Natural killer cell (primary cell): ENCODE measurements around the gene SMIM45.

Source experiments
- ATAC-seq, 3 donors: fragments of 150-1000 bp in 2 of 3; fragments of 200-7000 bp in 1 of 3; cut with Tn5 transposase; 1 replicate in 1 of 3; 2 replicates in 2 of 3; pipeline ENCODE4 v1.10.0; 2021; ENCODE audit warnings: mild to moderate bottlenecking in 2 of 3, moderate library complexity in 2 of 3
- DNase-seq, 2 donors: peaks; one replicate each; pipeline versions ENCODE4 v3.0.0 to v3.0.0-alpha.2; 2013 to 2021; ENCODE audit warnings: mixed read lengths in 1 of 2
- H3K27ac ChIP-seq: one replicate; pipeline ENCODE4 v1.5.1; 2013; ENCODE audit warnings: mild to moderate bottlenecking, low read length
- H3K27me3 ChIP-seq: one replicate; pipeline ENCODE4 v1.6.1; 2013; ENCODE audit warnings: low read length; ENCODE audit not compliant: control insufficient read depth, insufficient read depth
- H3K36me3 ChIP-seq: one replicate; pipeline ENCODE4 v1.6.1; 2013; ENCODE audit warnings: low read length; ENCODE audit not compliant: control insufficient read depth, insufficient read depth
- H3K4me1 ChIP-seq: one replicate; pipeline ENCODE4 v1.6.1; 2013; ENCODE audit warnings: low read length; ENCODE audit not compliant: control insufficient read depth, insufficient read depth
- H3K4me3 ChIP-seq: one replicate; pipeline ENCODE4 v1.5.1; 2013; ENCODE audit warnings: low read length
- H3K9me3 ChIP-seq: one replicate; pipeline ENCODE4 v1.6.1; 2013; ENCODE audit warnings: low read length; ENCODE audit not compliant: control insufficient read depth, insufficient read depth
- H3K27ac Mint-ChIP-seq, 2 donors: one replicate each; pipeline ENCODE4 v1.8.0; 2022; ENCODE audit warnings: mild to moderate bottlenecking in 2 of 2, mixed read lengths in 2 of 2, moderate library complexity in 1 of 2
- H3K27me3 Mint-ChIP-seq, 2 donors: one replicate each; pipeline ENCODE4 v1.8.0; 2022; ENCODE audit warnings: low read depth in 2 of 2, mixed read lengths in 2 of 2
- H3K36me3 Mint-ChIP-seq: one replicate; pipeline ENCODE4 v1.8.0; 2022; ENCODE audit warnings: mixed read lengths
- H3K4me1 Mint-ChIP-seq, 2 donors: one replicate each; pipeline ENCODE4 v1.8.0; 2022; ENCODE audit warnings: mixed read lengths in 2 of 2
- H3K4me3 Mint-ChIP-seq: one replicate; pipeline ENCODE4 v1.8.0; 2022; ENCODE audit warnings: mild to moderate bottlenecking, moderate library complexity, mixed read lengths
- H3K9me3 Mint-ChIP-seq, 2 donors: one replicate each; pipeline ENCODE4 v1.8.0; 2022; ENCODE audit warnings: mixed read lengths in 2 of 2
- WGBS: methylation state at CpG from one replicate; pipeline ENCODE4 v1.1.7; 2013; ENCODE audit warnings: missing lambda C conversion rate; ENCODE audit not compliant: insufficient coverage; 5-methylcytosine and 5-hydroxymethylcytosine counted together
- intact Hi-C: fragments of 100-400 bp; cut with micrococcal nuclease; formaldehyde crosslinking; loops from one replicate; pipeline ENCODE4 v1.14.2; 2022
- TF ChIP-seq, protein P1 (sequence below): fragments of 200-600 bp; IDR thresholded peaks from one replicate; pipeline ENCODE4 v1.8.0; 2022; ENCODE audit warnings: antibody characterized with exemption

Gene SMIM45

DNA sequence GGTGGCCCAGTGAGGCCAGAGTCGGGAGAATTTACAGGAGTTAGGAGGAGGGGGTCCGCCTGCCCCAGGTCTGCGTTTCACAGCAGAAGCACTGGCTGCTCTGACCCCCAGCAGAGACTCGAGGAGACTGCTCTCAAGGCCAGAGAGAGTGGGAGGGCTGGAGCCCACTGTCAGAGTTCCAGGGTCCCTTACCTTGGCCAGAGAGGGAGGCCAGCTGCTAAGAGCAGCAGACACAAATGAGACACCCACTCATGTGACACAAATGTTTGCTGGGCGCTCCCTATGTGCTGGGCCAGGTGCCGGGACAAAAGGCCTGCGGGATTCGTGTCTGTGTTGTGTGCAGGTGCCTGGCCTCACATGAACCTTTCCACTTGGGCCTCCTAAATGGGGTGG lies 22.5 kb upstream of the SMIM45 start:
- H3K27ac Mint-ChIP-seq: no peak overlapping the region
- H3K27ac ChIP-seq: peak overlapping the region; percentile 68
- intact Hi-C loops: no loop called here
- peaks cover 6% of the 10 kb centered on the region for H3K27me3 ChIP-seq
- H3K9me3 Mint-ChIP-seq: no peaks in the 10 kb centered on the region
- no peaks in the 10 kb centered on the region for H3K36me3 ChIP-seq
- WGBS: 88% methylated on average over 8 of the region's 8 CpGs
- no peaks in the 10 kb centered on the region for H3K36me3 Mint-ChIP-seq
- H3K9me3 ChIP-seq: no peaks in the 10 kb centered on the region
- TF ChIP-seq, protein P1, sequence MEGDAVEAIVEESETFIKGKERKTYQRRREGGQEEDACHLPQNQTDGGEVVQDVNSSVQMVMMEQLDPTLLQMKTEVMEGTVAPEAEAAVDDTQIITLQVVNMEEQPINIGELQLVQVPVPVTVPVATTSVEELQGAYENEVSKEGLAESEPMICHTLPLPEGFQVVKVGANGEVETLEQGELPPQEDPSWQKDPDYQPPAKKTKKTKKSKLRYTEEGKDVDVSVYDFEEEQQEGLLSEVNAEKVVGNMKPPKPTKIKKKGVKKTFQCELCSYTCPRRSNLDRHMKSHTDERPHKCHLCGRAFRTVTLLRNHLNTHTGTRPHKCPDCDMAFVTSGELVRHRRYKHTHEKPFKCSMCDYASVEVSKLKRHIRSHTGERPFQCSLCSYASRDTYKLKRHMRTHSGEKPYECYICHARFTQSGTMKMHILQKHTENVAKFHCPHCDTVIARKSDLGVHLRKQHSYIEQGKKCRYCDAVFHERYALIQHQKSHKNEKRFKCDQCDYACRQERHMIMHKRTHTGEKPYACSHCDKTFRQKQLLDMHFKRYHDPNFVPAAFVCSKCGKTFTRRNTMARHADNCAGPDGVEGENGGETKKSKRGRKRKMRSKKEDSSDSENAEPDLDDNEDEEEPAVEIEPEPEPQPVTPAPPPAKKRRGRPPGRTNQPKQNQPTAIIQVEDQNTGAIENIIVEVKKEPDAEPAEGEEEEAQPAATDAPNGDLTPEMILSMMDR: no peak
- no peak overlapping the region for H3K4me3 ChIP-seq
- peaks cover 5 to 7% of the 10 kb centered on the region in 2 donors for H3K4me1 Mint-ChIP-seq
- no peak for DNase-seq
- peaks cover 57% of the 10 kb centered on the region for H3K4me1 ChIP-seq
- no peak overlapping the region for H3K4me3 Mint-ChIP-seq
- peaks cover 0 to 23% of the 10 kb centered on the region in 2 donors for H3K27me3 Mint-ChIP-seq
- ATAC-seq: no peak

DNA sequence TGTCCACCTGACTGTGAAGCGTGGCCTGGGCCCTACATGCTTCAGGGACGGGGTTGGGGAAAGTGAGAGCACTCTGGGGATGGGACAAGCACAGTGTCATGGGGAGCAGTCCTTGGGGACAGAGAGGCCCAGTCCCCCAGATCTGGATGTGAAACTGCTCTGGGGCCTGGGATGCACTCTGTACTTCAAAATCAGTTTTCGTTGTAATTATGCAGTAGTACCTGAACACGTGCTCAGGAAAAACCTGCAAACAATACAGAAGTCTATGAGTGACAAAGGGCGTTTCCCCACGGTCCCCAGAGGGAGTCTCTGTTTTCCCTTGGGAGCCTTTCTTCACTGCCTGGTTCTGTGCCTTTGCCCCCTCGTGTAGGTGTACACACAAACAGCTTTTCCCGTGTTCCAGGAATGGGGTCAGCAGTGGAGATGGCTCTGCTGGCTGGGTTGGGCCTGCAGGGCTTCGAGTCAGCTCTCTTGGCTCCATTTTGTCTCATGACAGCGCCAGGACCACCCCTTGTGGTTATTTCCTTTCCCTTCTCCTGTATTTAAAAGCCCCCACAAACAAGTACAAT lies 20.2 kb upstream of the SMIM45 start:
- ATAC-seq: no peak

DNA sequence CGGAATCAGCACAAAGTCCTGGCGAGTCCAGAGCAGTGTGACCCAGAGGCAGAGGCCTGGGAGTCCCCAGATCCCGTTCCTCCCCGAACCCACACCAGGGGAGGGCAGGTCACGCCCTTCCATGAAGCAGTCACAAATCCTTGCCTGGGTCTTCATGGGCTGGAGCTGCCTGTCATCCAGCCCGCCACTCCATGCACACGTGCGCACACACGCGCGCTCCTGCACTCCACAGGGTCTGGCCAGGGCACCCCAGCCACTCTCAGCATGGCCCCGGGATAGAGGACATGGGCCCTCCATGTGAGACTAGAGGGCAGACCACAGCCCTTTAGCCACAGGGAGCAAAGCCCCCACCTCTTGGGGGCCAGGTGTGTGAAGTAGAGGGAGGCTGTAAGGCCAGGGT lies 19.6 kb upstream of the SMIM45 start:
- intact Hi-C loops: no loop called here

More for the DNA sequence above, 20.2 kb upstream of the SMIM45 start:
- H3K9me3 ChIP-seq: no peaks in the 10 kb centered on the region
- DNase-seq: no peak
- WGBS: 85% methylated on average over 10 of the region's 10 CpGs
- Mint-ChIP-seq H3K36me3 (no peaks in the 10 kb centered on the region), H3K4me3 (no peak overlapping the region), H3K9me3 (no peaks in the 10 kb centered on the region), H3K4me1 (no peaks in the 10 kb centered on the region), H3K27me3 (peaks cover 0 to 13% of the 10 kb centered on the region in 2 donors), H3K27ac (no peak overlapping the region)
- H3K27ac ChIP-seq: peak overlapping the region; percentile 46
- intact Hi-C loops: no loop called here
- no peaks in the 10 kb centered on the region for H3K36me3 ChIP-seq
- peaks cover 65% of the 10 kb centered on the region for H3K4me1 ChIP-seq
- H3K27me3 ChIP-seq: peaks cover 2% of the 10 kb centered on the region
- no peak overlapping the region for H3K4me3 ChIP-seq
- TF ChIP-seq, protein P1: no peak

More for the DNA sequence above, 19.6 kb upstream of the SMIM45 start:
- ATAC-seq (no peak), DNase-seq (no peak)
- 97% methylated on average over 12 of the region's 12 CpGs for WGBS
- H3K4me3 ChIP-seq: no peak overlapping the region
- H3K4me3 Mint-ChIP-seq: no peak overlapping the region
- peak overlapping the region; percentile 46 for H3K27ac ChIP-seq
- no peaks in the 10 kb centered on the region for H3K36me3 Mint-ChIP-seq
- H3K36me3 ChIP-seq: no peaks in the 10 kb centered on the region
- no peaks in the 10 kb centered on the region for H3K27me3 ChIP-seq
- H3K27ac Mint-ChIP-seq: no peak overlapping the region
- H3K4me1 Mint-ChIP-seq: no peaks in the 10 kb centered on the region
- TF ChIP-seq, protein P1: no peak
- peaks cover 0 to 9% of the 10 kb centered on the region in 2 donors for H3K27me3 Mint-ChIP-seq
- peaks cover 65% of the 10 kb centered on the region for H3K4me1 ChIP-seq
- H3K9me3 Mint-ChIP-seq: no peaks in the 10 kb centered on the region
- H3K9me3 ChIP-seq: no peaks in the 10 kb centered on the region
